IMR-90 (cell line): ENCODE results near the gene CGN. TPM values are rescaled to one million over a fixed set of nuclear protein-coding genes. Genes with fewer than 3 reads are reported as not detected.

Experiments used
- ATAC-seq: fragments of 200-7000 bp; cut with Tn5 transposase; 2 replicates; pipeline ENCODE4 v1.9.1; 2020; ENCODE audit warnings: low read depth, mild to moderate bottlenecking, moderate library complexity
- BruUV-seq: library from RNA; stranded (reverse); fragments of 400-500 nt; replicated peaks from 2 replicates; lab custom pipeline; 2021; lab: Mats Ljungman, UMichigan
- CTCF ChIA-PET: fragments of 300-600 bp; formaldehyde crosslinking; extraction: SDS; loops from one replicate; lab custom pipeline; 2021; ENCODE audit warnings: antibody characterized with exemption; lab: Yijun Ruan, JAX
- POLR2A ChIA-PET: fragments of 300-600 bp; sonication (Branson Sonifier 250); formaldehyde crosslinking; loops from one replicate; lab custom pipeline; 2022; ENCODE audit warnings: antibody characterized with exemption; ENCODE audit not compliant: unreplicated experiment; lab: Charles Lee
- DNase-seq: peaks from one replicate; pipeline ENCODE4 v3.0.0; 2013
- H2AFZ ChIP-seq: replicated peaks from 2 replicates; pipeline ENCODE3; 2013; ENCODE audit warnings: low read length, mild to moderate bottlenecking; ENCODE audit not compliant: poor library complexity
- H2AK5ac ChIP-seq: 2 replicates; pipeline ENCODE4 v1.6.1; 2013; ENCODE audit warnings: low read depth, low read length, inconsistent platforms
- H2AK9ac ChIP-seq: replicated peaks from 2 replicates; pipeline ENCODE3; 2013; ENCODE audit warnings: mild to moderate bottlenecking, low read depth, low read length, moderate library complexity; ENCODE audit not compliant: poor library complexity
- H2BK120ac ChIP-seq: 2 replicates; pipeline ENCODE4 v1.6.1; 2013; ENCODE audit warnings: low read depth, low read length, inconsistent platforms
- H2BK15ac ChIP-seq: 3 replicates; pipeline ENCODE4 v1.6.1; 2013; ENCODE audit warnings: low read depth, low read length, inconsistent platforms
- H2BK20ac ChIP-seq: 2 replicates; pipeline ENCODE4 v1.6.1; 2013; ENCODE audit warnings: low read depth, mild to moderate bottlenecking, inconsistent platforms, low read length, moderate library complexity
- H2BK5ac ChIP-seq: 2 replicates; pipeline ENCODE4 v1.6.1; 2013; ENCODE audit warnings: mild to moderate bottlenecking, low read depth, low read length, inconsistent platforms; ENCODE audit not compliant: poor library complexity, severe bottlenecking
- H3K14ac ChIP-seq: replicated peaks from 2 replicates; pipeline ENCODE4 v1.6.1; 2013; ENCODE audit warnings: low read depth, low read length, inconsistent platforms
- H3K18ac ChIP-seq: 2 replicates; pipeline ENCODE4 v1.6.1; 2013; ENCODE audit warnings: low read depth, low read length, control low read depth
- H3K23ac ChIP-seq: 2 replicates; pipeline ENCODE4 v1.6.1; 2013; ENCODE audit warnings: low read depth, low read length, inconsistent platforms
- H3K27ac ChIP-seq: 2 replicates; pipeline ENCODE4 v1.5.1; 2013; ENCODE audit warnings: mild to moderate bottlenecking, control low read depth, low read length; ENCODE audit not compliant: insufficient read depth
- H3K27me3 ChIP-seq: 2 replicates; pipeline ENCODE4 v1.6.1; 2013; ENCODE audit warnings: low read length; ENCODE audit not compliant: control insufficient read depth, insufficient read depth
- H3K36me3 ChIP-seq: 2 replicates; pipeline ENCODE4 v1.6.1; 2013; ENCODE audit warnings: low read length, mixed read lengths; ENCODE audit not compliant: control insufficient read depth, insufficient read depth
- H3K4ac ChIP-seq: 2 replicates; pipeline ENCODE4 v1.6.1; 2013; ENCODE audit warnings: low read depth, low read length, inconsistent platforms
- H3K4me1 ChIP-seq: 2 replicates; pipeline ENCODE4 v1.6.1; 2013; ENCODE audit warnings: low read length, mixed read lengths; ENCODE audit not compliant: control insufficient read depth, insufficient read depth
- H3K4me2 ChIP-seq: 2 replicates; pipeline ENCODE4 v1.6.1; 2013; ENCODE audit warnings: low read depth, mild to moderate bottlenecking, control low read depth, low read length, moderate library complexity
- H3K4me3 ChIP-seq: 2 replicates; pipeline ENCODE4 v1.5.1; 2013; ENCODE audit warnings: low read depth, mild to moderate bottlenecking, control low read depth, low read length, moderate library complexity; ENCODE audit not compliant: insufficient read depth
- H3K56ac ChIP-seq: 2 replicates; pipeline ENCODE4 v1.6.1; 2013; ENCODE audit warnings: low read length, inconsistent platforms; ENCODE audit not compliant: insufficient read depth; ENCODE audit errors: extremely low read depth
- H3K79me1 ChIP-seq, 2 experiments: 2 replicates each; pipeline ENCODE4 v1.6.1; 2013; ENCODE audit warnings: low read length in 2 of 2, inconsistent platforms in 1 of 2, low read depth in 1 of 2
- H3K9ac ChIP-seq: 2 replicates; pipeline ENCODE4 v1.6.1; 2013; ENCODE audit warnings: low read depth, low read length, control low read depth
- H3K9me1 ChIP-seq: 2 replicates; pipeline ENCODE4 v1.6.1; 2013; ENCODE audit warnings: low read length, inconsistent platforms; ENCODE audit not compliant: insufficient read depth
- H3K9me3 ChIP-seq: 2 replicates; pipeline ENCODE4 v1.6.1; 2013; ENCODE audit warnings: low read length; ENCODE audit not compliant: control insufficient read depth, insufficient read depth
- H4K20me1 ChIP-seq: 2 replicates; pipeline ENCODE4 v1.6.1; 2013; ENCODE audit warnings: low read length, inconsistent platforms; ENCODE audit not compliant: insufficient read depth
- H4K5ac ChIP-seq: 2 replicates; pipeline ENCODE4 v1.6.1; 2013; ENCODE audit warnings: mild to moderate bottlenecking, low read depth, low read length, control low read depth
- H4K8ac ChIP-seq, 2 experiments: 2 replicates each; pipeline ENCODE4 v1.6.1; 2013; ENCODE audit warnings: low read depth in 2 of 2, low read length in 2 of 2, control low read depth in 1 of 2, inconsistent platforms in 1 of 2
- H4K91ac ChIP-seq: 2 replicates; pipeline ENCODE4 v1.6.1; 2013; ENCODE audit warnings: low read depth, low read length, inconsistent platforms; ENCODE audit not compliant: insufficient read depth
- BHLHE40 ChIP-seq: fragments of 150-350 bp; IDR thresholded peaks from 2 replicates; pipeline ENCODE4 v1.6.1; 2016; ENCODE audit warnings: mild to moderate bottlenecking, low read depth, low read length
- CEBPB ChIP-seq: IDR thresholded peaks from 2 replicates; pipeline ENCODE4 v1.6.1; 2012; ENCODE audit warnings: low read depth, low read length, improper control_type of control experiment
- CHD1 ChIP-seq: IDR thresholded peaks from 2 replicates; pipeline ENCODE4 v1.6.1; 2012; ENCODE audit warnings: low read depth, low read length, improper control_type of control experiment
- CTCF ChIP-seq: conservative IDR thresholded peaks from 2 replicates; pipeline ENCODE4 v1.5.1; 2012; ENCODE audit warnings: mild to moderate bottlenecking, low read depth, low read length, improper control_type of control experiment
- ELK1 ChIP-seq: fragments of 150-350 bp; IDR thresholded peaks from 2 replicates; pipeline ENCODE4 v1.6.1; 2016; ENCODE audit warnings: low read depth, mild to moderate bottlenecking, low read length, moderate library complexity, borderline replicate concordance
- FOS ChIP-seq: fragments of 150-350 bp; IDR thresholded peaks from 2 replicates; pipeline ENCODE4 v1.6.1; 2016; ENCODE audit warnings: low read depth, low read length
- MAFK ChIP-seq: IDR thresholded peaks from 2 replicates; pipeline ENCODE4 v1.6.1; 2012; ENCODE audit warnings: low read depth, low read length, improper control_type of control experiment
- MAZ ChIP-seq: IDR thresholded peaks from 2 replicates; pipeline ENCODE4 v1.6.1; 2012; ENCODE audit warnings: low read depth, mild to moderate bottlenecking, low read length, improper control_type of control experiment, moderate library complexity, borderline replicate concordance
- MXI1 ChIP-seq: IDR thresholded peaks from 2 replicates; pipeline ENCODE4 v1.6.1; 2012; ENCODE audit warnings: low read depth, mild to moderate bottlenecking, low read length, moderate library complexity, borderline replicate concordance
- NFE2L2 ChIP-seq: fragments of 150-350 bp; IDR thresholded peaks from 2 replicates; pipeline ENCODE4 v1.6.1; 2016; ENCODE audit warnings: low read depth, mild to moderate bottlenecking, low read length
- POLR2A ChIP-seq: IDR thresholded peaks from 2 replicates; pipeline ENCODE4 v1.6.1; 2012; ENCODE audit warnings: mild to moderate bottlenecking, low read depth, low read length
- RAD21 ChIP-seq: IDR thresholded peaks from 2 replicates; pipeline ENCODE4 v1.6.1; 2012; ENCODE audit warnings: low read length, improper control_type of control experiment
- RCOR1 ChIP-seq: IDR thresholded peaks from 2 replicates; pipeline ENCODE4 v1.6.1; 2012; ENCODE audit warnings: mild to moderate bottlenecking, low read length, improper control_type of control experiment; ENCODE audit not compliant: insufficient replicate concordance
- RFX5 ChIP-seq: IDR thresholded peaks from 2 replicates; pipeline ENCODE4 v1.8.0; 2012; ENCODE audit warnings: low read depth, mild to moderate bottlenecking, low read length, moderate library complexity
- SMC3 ChIP-seq: fragments of 150-350 bp; IDR thresholded peaks from 2 replicates; pipeline ENCODE4 v1.6.1; 2016; ENCODE audit warnings: low read depth, mild to moderate bottlenecking, antibody characterized with exemption, low read length, moderate library complexity
- USF2 ChIP-seq: fragments of 150-350 bp; IDR thresholded peaks from 2 replicates; pipeline ENCODE4 v1.6.1; 2017; ENCODE audit warnings: mild to moderate bottlenecking, antibody characterized with exemption, low read length, low read depth
- WGBS, 2 experiments: methylation state at CpG; one replicate each; pipeline versions ENCODE4 v1.1.5 to v1.1.7; 2013; ENCODE audit warnings: missing lambda C conversion rate in 2 of 2; ENCODE audit not compliant: insufficient read length in 1 of 2; ENCODE audit errors: extremely low coverage in 2 of 2; 5-methylcytosine and 5-hydroxymethylcytosine counted together
- dilution Hi-C: fragments of 300-500 bp; cut with HindIII; formaldehyde crosslinking; loops from one replicate; pipeline ENCODE4 v1.14.3; 2018; ENCODE audit warnings: low sequenced_read_pairs; ENCODE audit not compliant: unreplicated experiment
- in situ Hi-C: fragments of 300-500 bp; cut with MboI; formaldehyde crosslinking; loops from 3 replicates; pipeline ENCODE4 v1.14.3; 2019; ENCODE audit warnings: low sequenced_read_pairs, inconsistent platforms, mixed read lengths
- intact Hi-C: fragments of 100-400 bp; cut with micrococcal nuclease; formaldehyde crosslinking; loops from 2 replicates; pipeline ENCODE4 v1.10.0; 2022
- polyA plus RNA-seq, 3 experiments: library from polyadenylated mRNA; depleted of rRNA; stranded (reverse); fragments of >200 nt; gene quantifications; 2 replicates each; pipeline ENCODE4 v1.2.3, GENCODE V29; 2012; ENCODE audit warnings: low replicate concordance in 1 of 3
- total RNA-seq: library from RNA; depleted of rRNA; stranded (reverse); fragments of >200 nt; gene quantifications from 2 replicates; pipeline ENCODE4 v1.2.3, GENCODE V29; 2012

Gene CGN
- total and polyA plus RNA-seq, 2 of the 4 experiments (the other 2 are of a cell fraction) = 0.34 to 0.36 TPM

GRCh38 chr1:151479462-151479861 is 31.7 kb upstream of the CGN start:
- intact Hi-C loops (no loop called here), in situ Hi-C loops (no loop called here), dilution Hi-C loops (no loop called here)
- H3K36me3 ChIP-seq = no peaks in the 10 kb centered on the region
- no TSS peak for BruUV-seq
- H2BK120ac ChIP-seq = no peak overlapping the region
- no peak overlapping the region for H3K14ac ChIP-seq
- no peak overlapping the region for H3K9ac ChIP-seq
- no peaks in the 10 kb centered on the region; the same call in 1 of the 2 replicates for H3K4me1 ChIP-seq
- H4K8ac ChIP-seq = no peak overlapping the region
- no peak overlapping the region for H2BK5ac ChIP-seq
- no peak overlapping the region for H3K4me3 ChIP-seq
- H3K4ac ChIP-seq = no peak overlapping the region
- ATAC-seq (no peak), DNase-seq (no peak)
- H4K5ac ChIP-seq = no peak overlapping the region
- no peak overlapping the region for H3K23ac ChIP-seq
- 80% methylated on average over 1 of the region's 5 CpGs; no CpG with 5 or more reads in 1 of the 2 experiments for WGBS, 2 experiments
- no peak overlapping the region for H2BK20ac ChIP-seq
- POLR2A ChIA-PET = no interaction called here
- H3K56ac ChIP-seq = no peak overlapping the region
- H3K18ac ChIP-seq = no peak overlapping the region
- no peak overlapping the region for H3K27ac ChIP-seq
- TF ChIP-seq POLR2A (no peak), ELK1 (no peak), SMC3 (no peak), RFX5 (no peak), BHLHE40 (no peak), MXI1 (no peak), NFE2L2 (no peak), RCOR1 (no peak), USF2 (no peak), FOS (no peak), CHD1 (no peak), CEBPB (no peak), CTCF (no peak), RAD21 (no peak), MAFK (no peak), MAZ (no peak)
- no peaks in the 10 kb centered on the region; the same call in 1 of the 2 replicates for H3K27me3 ChIP-seq
- H3K4me2 ChIP-seq = no peak overlapping the region
- CTCF ChIA-PET = no interaction called here
- no peak overlapping the region for H2AK9ac ChIP-seq
- H2AFZ ChIP-seq = no peak overlapping the region
- H2AK5ac ChIP-seq = no peak overlapping the region
- H4K91ac ChIP-seq = no peak overlapping the region
- H3K79me1 ChIP-seq = no peaks in the 10 kb centered on the region
- no peak overlapping the region for H2BK15ac ChIP-seq
- no peaks in the 10 kb centered on the region for H4K20me1 ChIP-seq
- H3K9me1 ChIP-seq = no peaks in the 10 kb centered on the region
- H3K9me3 ChIP-seq = peaks cover 4% of the 10 kb centered on the region
